Fibroblast of lung (primary cell): Measurements from ENCODE around the gene SGIP1. TPM values are rescaled to one million over a fixed set of nuclear protein-coding genes. Genes with fewer than 3 reads are reported as not detected.

ENCODE experiments used
- DNase-seq, 2 donors: peaks; one replicate each; pipeline versions ENCODE4 v3.0.0 to v3.0.0-alpha.2; 2010; ENCODE audit warnings: low read depth in 2 of 2
- H2AFZ ChIP-seq: 2 replicates; pipeline ENCODE4 v1.5.1; 2012; ENCODE audit warnings: low read length, control low read depth, inconsistent platforms
- H3K27ac ChIP-seq: 2 replicates; pipeline ENCODE4 v1.5.1; 2011; ENCODE audit warnings: low read length, control low read depth; ENCODE audit not compliant: insufficient read depth
- H3K27me3 ChIP-seq: 2 replicates; pipeline ENCODE4 v1.5.1; 2011; ENCODE audit warnings: mild to moderate bottlenecking, low read length; ENCODE audit not compliant: control insufficient read depth, insufficient read depth
- H3K36me3 ChIP-seq: 2 replicates; pipeline ENCODE4 v1.5.1; 2011; ENCODE audit warnings: low read length; ENCODE audit not compliant: control insufficient read depth, insufficient read depth
- H3K4me1 ChIP-seq: 2 replicates; pipeline ENCODE4 v1.5.1; 2011; ENCODE audit warnings: low read length; ENCODE audit not compliant: control insufficient read depth, insufficient read depth; ENCODE audit errors: extremely low read depth
- H3K4me2 ChIP-seq: 2 replicates; pipeline ENCODE4 v1.5.1; 2011; ENCODE audit warnings: low read length, control low read depth; ENCODE audit not compliant: insufficient read depth; ENCODE audit errors: extremely low read depth
- H3K4me3 ChIP-seq, 4 experiments: fragments of 200-600 bp in 1 of 4; sonication (generic) in 1 of 4; replicated peaks in 1 of 4; 2 replicates each; pipeline ENCODE4 v1.5.1; 2011 to 2016; ENCODE audit warnings: low read length in 4 of 4, low read depth in 3 of 4, mild to moderate bottlenecking in 3 of 4, control low read depth in 2 of 4, inconsistent platforms in 1 of 4, mixed read lengths in 1 of 4; ENCODE audit not compliant: insufficient read depth in 1 of 4; ENCODE audit errors: control extremely low read depth in 1 of 4
- H3K79me2 ChIP-seq: 2 replicates; pipeline ENCODE4 v1.5.1; 2012; ENCODE audit warnings: mild to moderate bottlenecking, low read length, inconsistent platforms; ENCODE audit not compliant: control insufficient read depth, insufficient read depth
- H3K9ac ChIP-seq: 2 replicates; pipeline ENCODE4 v1.5.1; 2011; ENCODE audit warnings: mild to moderate bottlenecking, low read length, control low read depth; ENCODE audit not compliant: insufficient read depth
- H3K9me3 ChIP-seq: 2 replicates; pipeline ENCODE4 v1.5.1; 2012; ENCODE audit warnings: low read depth, low read length; ENCODE audit not compliant: control insufficient read depth, insufficient read depth
- H4K20me1 ChIP-seq: 2 replicates; pipeline ENCODE4 v1.5.1; 2011; ENCODE audit warnings: low read length; ENCODE audit not compliant: control insufficient read depth, insufficient read depth; ENCODE audit errors: extremely low read depth
- EZH2 ChIP-seq: IDR thresholded peaks from 2 replicates; pipeline ENCODE4 v1.5.1; 2012; ENCODE audit warnings: low read length, control low read depth, mild to moderate bottlenecking; ENCODE audit errors: missing control alignments
- polyA plus RNA-seq, 2 donors: library from polyadenylated mRNA; depleted of rRNA in 1 of 2; stranded (reverse) in 1 of 2; unstranded in 1 of 2; fragments of >200 nt; gene quantifications; 2 replicates each; pipeline ENCODE4 v1.2.1, GENCODE V29; 2011 to 2012; ENCODE audit warnings: missing spikeins in 1 of 2
- total RNA-seq: library from RNA; depleted of rRNA; stranded (reverse); fragments of >200 nt; gene quantifications from 2 replicates; pipeline ENCODE4 v1.2.1, GENCODE V29; 2014
- TF ChIP-seq, protein P1 (sequence below), 2 donors: IDR thresholded peaks in 1 of 2; conservative IDR thresholded peaks in 1 of 2; 1 replicate in 1 of 2; 2 replicates in 1 of 2; pipeline ENCODE4 v1.5.1; 2011 to 2012; ENCODE audit warnings: low read length in 2 of 2, control low read depth in 1 of 2, inconsistent platforms in 1 of 2, low read depth in 1 of 2, mild to moderate bottlenecking in 1 of 2

SGIP1 gene
- total and polyA plus RNA-seq, 2 donors (not counting 1 experiment from before 2014, with no cell fraction given) = 37.8 to 77.6 TPM

DNA sequence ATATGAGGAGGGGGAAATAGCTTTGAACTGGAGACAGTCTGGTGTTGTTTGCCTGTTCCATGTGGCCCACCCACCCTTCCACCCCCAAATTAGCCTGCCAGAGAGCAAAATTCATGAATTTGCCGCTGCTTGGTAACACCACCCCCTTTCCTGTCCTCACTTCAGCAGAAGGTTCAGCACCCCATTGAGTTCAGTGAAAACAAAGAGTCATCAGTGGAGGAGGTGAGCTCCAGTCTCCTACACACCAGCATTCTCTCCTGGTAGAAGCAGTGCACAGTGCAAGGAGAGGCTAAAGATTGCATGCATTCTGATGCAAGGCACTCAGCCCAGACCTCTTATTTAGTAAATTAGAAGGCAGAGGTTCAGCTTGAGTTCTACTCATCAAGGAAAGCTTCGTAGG lies 118.6 kb downstream of the SGIP1 start:
- peaks cover 4% of the 10 kb centered on the region for H3K36me3 ChIP-seq
- H3K4me1 ChIP-seq = no peaks in the 10 kb centered on the region
- H3K27me3 ChIP-seq = no peaks in the 10 kb centered on the region
- H2AFZ ChIP-seq = no peak overlapping the region
- no peak overlapping the region for H3K27ac ChIP-seq
- no peaks in the 10 kb centered on the region for H3K79me2 ChIP-seq
- no peak overlapping the region for H3K4me2 ChIP-seq
- TF ChIP-seq, protein P1, sequence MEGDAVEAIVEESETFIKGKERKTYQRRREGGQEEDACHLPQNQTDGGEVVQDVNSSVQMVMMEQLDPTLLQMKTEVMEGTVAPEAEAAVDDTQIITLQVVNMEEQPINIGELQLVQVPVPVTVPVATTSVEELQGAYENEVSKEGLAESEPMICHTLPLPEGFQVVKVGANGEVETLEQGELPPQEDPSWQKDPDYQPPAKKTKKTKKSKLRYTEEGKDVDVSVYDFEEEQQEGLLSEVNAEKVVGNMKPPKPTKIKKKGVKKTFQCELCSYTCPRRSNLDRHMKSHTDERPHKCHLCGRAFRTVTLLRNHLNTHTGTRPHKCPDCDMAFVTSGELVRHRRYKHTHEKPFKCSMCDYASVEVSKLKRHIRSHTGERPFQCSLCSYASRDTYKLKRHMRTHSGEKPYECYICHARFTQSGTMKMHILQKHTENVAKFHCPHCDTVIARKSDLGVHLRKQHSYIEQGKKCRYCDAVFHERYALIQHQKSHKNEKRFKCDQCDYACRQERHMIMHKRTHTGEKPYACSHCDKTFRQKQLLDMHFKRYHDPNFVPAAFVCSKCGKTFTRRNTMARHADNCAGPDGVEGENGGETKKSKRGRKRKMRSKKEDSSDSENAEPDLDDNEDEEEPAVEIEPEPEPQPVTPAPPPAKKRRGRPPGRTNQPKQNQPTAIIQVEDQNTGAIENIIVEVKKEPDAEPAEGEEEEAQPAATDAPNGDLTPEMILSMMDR (conservative IDR thresholded peaks at IDR 0.05 in 1 of 2, IDR thresholded peaks at IDR 0.05 in 1 of 2; ENCODE audit: low read depth in 1 of 2, low read length in 2 of 2) = no peak
- TF ChIP-seq EZH2 = no peak
- H3K4me3 ChIP-seq = no peak overlapping the region
- no peaks in the 10 kb centered on the region for H3K9me3 ChIP-seq
- no peak overlapping the region for H3K9ac ChIP-seq
- DNase-seq = peak in 1 of 2 donors; percentile 33
- H4K20me1 ChIP-seq = no peaks in the 10 kb centered on the region

DNA sequence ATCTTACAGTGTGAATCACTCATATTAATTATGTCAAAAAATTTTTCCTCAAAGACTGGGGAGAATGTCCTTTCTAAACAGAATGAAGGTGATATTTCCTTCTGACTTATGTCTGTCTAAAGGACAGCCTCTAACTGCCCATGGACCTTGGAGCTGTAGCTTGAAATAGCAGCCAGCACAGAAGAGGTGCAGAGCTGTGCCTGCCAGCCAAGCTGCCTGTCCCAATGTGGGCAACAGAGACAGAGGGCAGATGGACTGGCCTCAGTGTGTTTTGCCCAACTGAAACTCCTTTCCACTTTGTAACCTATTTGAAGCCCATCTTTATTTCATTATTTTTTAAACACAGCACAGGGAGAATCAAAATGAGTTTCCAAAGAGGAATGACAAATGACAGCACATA lies 120.7 kb downstream of the SGIP1 start:
- DNase-seq = no peak
- H3K4me3 ChIP-seq = no peak overlapping the region
- H3K27ac ChIP-seq = no peak overlapping the region

DNA sequence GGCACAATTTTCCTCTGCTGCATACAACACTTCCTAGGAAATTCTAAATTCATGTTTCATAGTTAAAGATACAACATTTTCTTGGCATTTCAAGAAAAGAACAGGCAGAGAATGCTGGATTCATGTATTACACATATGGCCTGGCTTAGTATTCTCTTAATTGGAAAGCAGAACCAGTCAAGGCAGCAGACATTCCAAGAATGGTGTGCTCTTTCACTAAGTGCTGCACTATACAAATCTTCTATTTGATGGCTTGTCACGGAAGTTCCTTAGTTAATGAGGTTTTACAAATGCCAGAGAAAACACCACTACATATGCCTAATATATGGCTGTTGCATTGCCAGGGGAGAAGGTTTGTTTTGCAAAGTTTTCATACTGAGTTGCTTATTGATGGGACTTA lies 137.5 kb downstream of the SGIP1 start:
- TF ChIP-seq EZH2 = no peak
- TF ChIP-seq, protein P1 (conservative IDR thresholded peaks at IDR 0.05 in 1 of 2, IDR thresholded peaks at IDR 0.05 in 1 of 2; ENCODE audit: low read depth in 1 of 2, low read length in 2 of 2) = no peak
- H3K27me3 ChIP-seq = no peaks in the 10 kb centered on the region
- no peak overlapping the region for H3K9ac ChIP-seq
- no peaks in the 10 kb centered on the region for H3K79me2 ChIP-seq
- no peak overlapping the region for H2AFZ ChIP-seq
- no peak overlapping the region for H3K27ac ChIP-seq
- H3K4me3 ChIP-seq = no peak overlapping the region
- H3K9me3 ChIP-seq = no peaks in the 10 kb centered on the region
- DNase-seq = no peak
- no peaks in the 10 kb centered on the region for H3K4me1 ChIP-seq
- H4K20me1 ChIP-seq = no peaks in the 10 kb centered on the region
- no peak overlapping the region for H3K4me2 ChIP-seq
- H3K36me3 ChIP-seq = no peaks in the 10 kb centered on the region

More for the DNA sequence above, 120.7 kb downstream of the SGIP1 start:
- peaks cover 2% of the 10 kb centered on the region for H3K36me3 ChIP-seq
- H3K79me2 ChIP-seq = no peaks in the 10 kb centered on the region
- H2AFZ ChIP-seq = no peak overlapping the region
- H3K9ac ChIP-seq = no peak overlapping the region
- no peak overlapping the region for H3K4me2 ChIP-seq
- no peaks in the 10 kb centered on the region for H3K4me1 ChIP-seq
- H3K27me3 ChIP-seq = no peaks in the 10 kb centered on the region
- H4K20me1 ChIP-seq = no peaks in the 10 kb centered on the region
- no peaks in the 10 kb centered on the region for H3K9me3 ChIP-seq
- TF ChIP-seq, protein P1 (conservative IDR thresholded peaks at IDR 0.05 in 1 of 2, IDR thresholded peaks at IDR 0.05 in 1 of 2; ENCODE audit: low read depth in 1 of 2, low read length in 2 of 2) = no peak
- no peak for TF ChIP-seq EZH2
